ENCODE data around the gene SV2C. TPM values are rescaled to one million over a fixed set of nuclear protein-coding genes. Genes with fewer than 3 reads are reported as not detected.

SV2C gene
- total and polyA plus RNA-seq, 2 of the 13 experiments (the other 11 are each of a cell fraction or from before 2014, with no cell fraction given) = not detected

- no TSS peak for BruUV-seq (replicated peaks)
- in situ Hi-C loops (cut with HindIII; ENCODE audit: extremely low pct_ligation_motif_present, low pct_unique_long_range_greater_than_20kb) (no loop called here), intact Hi-C loops (cut with micrococcal nuclease; ENCODE audit: unreplicated experiment) (no loop called here)
- ChIA-PET CTCF (ENCODE audit: low intra/inter-chr PET ratio, low total read pairs) (no interaction called here), POLR2A (no interaction called here)
- H3K9ac ChIP-seq (ENCODE audit: insufficient read depth, low read depth, low read length) = no peak overlapping the region
- FAIRE-seq = no peak
- TF ChIP-seq KAT2B (IDR thresholded peaks at IDR 0.05; ENCODE audit: borderline replicate concordance, low read depth, low read length) = no peak
- TF ChIP-seq CTCF (CRISPR knock-in tag; IDR thresholded peaks at IDR 0.05) = peak; percentile 28
- no peaks in the 10 kb centered on the region for H3K79me2 ChIP-seq (ENCODE audit: insufficient read depth, low read length)
- no peak overlapping the region for H3K27ac ChIP-seq (ENCODE audit: extremely low read length, insufficient read depth, low read length)
- DNase-seq (ENCODE audit: low spot score) = no peak
- no peaks in the 10 kb centered on the region; a peak in 1 of 5 replicates for H3K27me3 ChIP-seq (ENCODE audit: control insufficient read depth in 1 of 2, insufficient read depth in 2 of 2, low read length in 2 of 2)
- no peaks in the 10 kb centered on the region for H3K36me3 ChIP-seq (replicated peaks in 1 of 2; ENCODE audit: control insufficient read depth in 1 of 2, insufficient read depth in 2 of 2, low read length in 2 of 2)
- ATAC-seq = no peak
- WGBS (ENCODE audit: low lambda C conversion rate) = 58% methylated on average over 3 of the region's 3 CpGs
- no peak overlapping the region for H2AFZ ChIP-seq (ENCODE audit: low read length)
- H3K4me2 ChIP-seq (ENCODE audit: low read depth, low read length) = no peak overlapping the region
- H4K20me1 ChIP-seq (ENCODE audit: insufficient read depth, low read length) = no peaks in the 10 kb centered on the region
- H3K9me3 ChIP-seq (ENCODE audit: low read length) = no peaks in the 10 kb centered on the region
- H3K4me3 ChIP-seq (replicated peaks in 1 of 3; ENCODE audit: insufficient read depth in 1 of 3, low read depth in 2 of 3, low read length in 3 of 3) = no peak overlapping the region
- peaks cover 70% of the 10 kb centered on the region for H3K4me1 ChIP-seq (ENCODE audit: insufficient read depth, low read length)
Observed at GRCh38 chr5:76376148-76376865, 293.1 kb downstream of the SV2C start.

- H3K36me3 ChIP-seq (replicated peaks in 1 of 2; ENCODE audit: control insufficient read depth in 1 of 2, insufficient read depth in 2 of 2, low read length in 2 of 2) = no peaks in the 10 kb centered on the region
- BruUV-seq (replicated peaks) = no TSS peak
- ChIA-PET POLR2A (no interaction called here), CTCF (ENCODE audit: low intra/inter-chr PET ratio, low total read pairs) (no interaction called here)
- H3K27me3 ChIP-seq (ENCODE audit: control insufficient read depth in 1 of 2, insufficient read depth in 2 of 2, low read length in 2 of 2) = no peaks in the 10 kb centered on the region; a peak in 1 of 5 replicates
- no peak for DNase-seq (ENCODE audit: low spot score)
- H3K79me2 ChIP-seq (ENCODE audit: insufficient read depth, low read length) = no peaks in the 10 kb centered on the region
- no peaks in the 10 kb centered on the region for H3K9me3 ChIP-seq (ENCODE audit: low read length)
- no peak overlapping the region for H3K27ac ChIP-seq (ENCODE audit: extremely low read length, insufficient read depth, low read length)
- no peak overlapping the region for H2AFZ ChIP-seq (ENCODE audit: low read length)
- H3K4me2 ChIP-seq (ENCODE audit: low read depth, low read length) = no peak overlapping the region
- FAIRE-seq = no peak
- no peaks in the 10 kb centered on the region for H4K20me1 ChIP-seq (ENCODE audit: insufficient read depth, low read length)
- WGBS (ENCODE audit: low lambda C conversion rate) = 25% methylated on average over 3 of the region's 3 CpGs
- H3K4me1 ChIP-seq (ENCODE audit: insufficient read depth, low read length) = peaks cover 70% of the 10 kb centered on the region
- H3K4me3 ChIP-seq (replicated peaks in 1 of 3; ENCODE audit: insufficient read depth in 1 of 3, low read depth in 2 of 3, low read length in 3 of 3) = no peak overlapping the region
- ATAC-seq = no peak
- intact Hi-C loops (cut with micrococcal nuclease; ENCODE audit: unreplicated experiment) = no loop called here
- in situ Hi-C loops (cut with HindIII; ENCODE audit: extremely low pct_ligation_motif_present, low pct_unique_long_range_greater_than_20kb) = no loop called here
- no peak overlapping the region for H3K9ac ChIP-seq (ENCODE audit: insufficient read depth, low read depth, low read length)
- TF ChIP-seq ZMAT5 (CRISPR knock-in tag; IDR thresholded peaks at IDR 0.05; ENCODE audit: borderline replicate concordance, low read depth) (no peak), SYNCRIP (IDR thresholded peaks at IDR 0.05; ENCODE audit: insufficient read depth, low read depth, low read length) (no peak), ZNF883 (CRISPR knock-in tag; IDR thresholded peaks at IDR 0.05; ENCODE audit: not compliant biosample characterization) (no peak), ZNF841 (CRISPR knock-in tag; IDR thresholded peaks at IDR 0.05; ENCODE audit: borderline replicate concordance) (no peak), AKNA (CRISPR knock-in tag; IDR thresholded peaks at IDR 0.05; ENCODE audit: borderline replicate concordance) (no peak), ZSCAN12 (CRISPR knock-in tag; IDR thresholded peaks at IDR 0.05) (no peak), ZNF12 (CRISPR knock-in tag; IDR thresholded peaks at IDR 0.05) (no peak)
Observed at GRCh38 chr5:76376866-76377230, 293.7 kb downstream of the SV2C start.
